ENCODE data around the gene CLDN24. TPM values are rescaled to one million over a fixed set of nuclear protein-coding genes. Genes with fewer than 3 reads are reported as not detected.
A peak's percentile ranks its signal among the peaks of the same experiment; 100 is the strongest.

Gene CLDN24
- total RNA-seq, 4 donors from 2014 or later = not detected

DNA sequence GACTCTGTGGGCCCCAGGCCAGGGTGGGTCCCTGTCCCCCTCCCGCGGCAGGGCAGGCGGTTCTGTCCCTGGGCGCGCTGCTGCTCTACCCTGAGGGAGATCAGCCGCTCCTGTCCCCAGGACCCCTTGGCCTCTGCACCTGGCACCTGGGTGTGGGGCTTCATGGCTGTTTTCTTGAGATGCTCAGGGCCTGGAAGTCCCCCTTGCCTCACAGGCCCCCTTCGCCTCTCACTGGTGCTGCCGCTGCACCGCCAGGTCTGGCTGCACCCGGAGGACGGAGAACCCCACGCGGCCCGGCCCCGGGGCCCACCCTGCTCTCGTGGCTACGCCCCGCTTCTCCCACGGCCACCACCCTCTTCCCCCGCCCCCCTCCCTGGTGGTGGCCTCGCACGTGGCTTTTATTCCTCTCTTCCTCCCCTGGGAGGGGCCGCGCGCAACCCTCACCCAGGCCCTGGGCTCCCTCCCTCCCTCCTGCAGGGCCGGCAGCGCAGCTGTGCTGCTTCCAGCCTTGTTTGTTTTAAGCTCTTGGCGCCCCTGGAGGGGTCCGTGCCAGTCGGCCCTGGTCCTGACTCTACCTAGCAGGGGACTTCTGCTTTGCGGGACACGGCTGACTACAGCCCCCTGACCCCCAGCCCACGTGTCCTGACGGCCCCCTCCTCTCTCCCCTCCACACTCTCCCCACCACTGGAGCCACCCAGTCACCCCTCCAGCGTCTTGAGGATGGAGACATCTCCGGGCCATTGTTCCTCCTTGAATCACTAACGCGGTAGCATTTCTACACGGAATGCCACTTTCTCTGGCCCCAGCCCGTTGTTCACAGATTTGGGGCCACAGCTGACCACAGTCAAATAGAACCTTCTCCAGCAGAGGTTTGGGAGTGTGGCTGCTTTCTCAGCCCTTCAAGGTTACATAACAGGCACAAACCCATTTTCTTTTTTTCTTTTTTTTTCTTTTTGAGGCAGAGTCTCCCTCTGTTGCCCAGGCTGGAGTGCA lies 20.6 kb upstream of the CLDN24 start:
- Histone ChIP-seq H3K27ac (no peak overlapping the region), H3K9me3 (no peaks in the 10 kb centered on the region), H3K4me1 (peaks cover 0 to 7% (median 0%) of the 10 kb centered on the region in 4 donors), H3K36me3 (no peaks in the 10 kb centered on the region), H3K4me3 (peak overlapping the region in 1 of 4 donors; percentile 20), H3K27me3 (peaks cover 20% of the 10 kb centered on the region)
- intact Hi-C loops (cut with DNase I; ENCODE audit: low total_unique reads) = no loop called here
- no peak for TF ChIP-seq EP300 (IDR thresholded peaks at IDR 0.05; ENCODE audit: low read depth)
- no peak for TF ChIP-seq POLR2AphosphoS5 (IDR thresholded peaks at IDR 0.05)
- no peak for TF ChIP-seq POLR2A (IDR thresholded peaks at IDR 0.05)
- TF ChIP-seq, protein P1, sequence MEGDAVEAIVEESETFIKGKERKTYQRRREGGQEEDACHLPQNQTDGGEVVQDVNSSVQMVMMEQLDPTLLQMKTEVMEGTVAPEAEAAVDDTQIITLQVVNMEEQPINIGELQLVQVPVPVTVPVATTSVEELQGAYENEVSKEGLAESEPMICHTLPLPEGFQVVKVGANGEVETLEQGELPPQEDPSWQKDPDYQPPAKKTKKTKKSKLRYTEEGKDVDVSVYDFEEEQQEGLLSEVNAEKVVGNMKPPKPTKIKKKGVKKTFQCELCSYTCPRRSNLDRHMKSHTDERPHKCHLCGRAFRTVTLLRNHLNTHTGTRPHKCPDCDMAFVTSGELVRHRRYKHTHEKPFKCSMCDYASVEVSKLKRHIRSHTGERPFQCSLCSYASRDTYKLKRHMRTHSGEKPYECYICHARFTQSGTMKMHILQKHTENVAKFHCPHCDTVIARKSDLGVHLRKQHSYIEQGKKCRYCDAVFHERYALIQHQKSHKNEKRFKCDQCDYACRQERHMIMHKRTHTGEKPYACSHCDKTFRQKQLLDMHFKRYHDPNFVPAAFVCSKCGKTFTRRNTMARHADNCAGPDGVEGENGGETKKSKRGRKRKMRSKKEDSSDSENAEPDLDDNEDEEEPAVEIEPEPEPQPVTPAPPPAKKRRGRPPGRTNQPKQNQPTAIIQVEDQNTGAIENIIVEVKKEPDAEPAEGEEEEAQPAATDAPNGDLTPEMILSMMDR (IDR thresholded peaks at IDR 0.05) = no peak
- no peak for DNase-seq
- in situ Hi-C loops (cut with MboI; ENCODE audit: low pct_ligation_motif_present in 1 of 4, low pct_unique_long_range_greater_than_20kb in 1 of 4, low sequenced_read_pairs in 3 of 4) = no loop called here
- WGBS, 2 donors (ENCODE audit: low coverage in 1 of 2) = 33 to 34% methylated on average over 6 to 30 of the region's 40 CpGs

DNA sequence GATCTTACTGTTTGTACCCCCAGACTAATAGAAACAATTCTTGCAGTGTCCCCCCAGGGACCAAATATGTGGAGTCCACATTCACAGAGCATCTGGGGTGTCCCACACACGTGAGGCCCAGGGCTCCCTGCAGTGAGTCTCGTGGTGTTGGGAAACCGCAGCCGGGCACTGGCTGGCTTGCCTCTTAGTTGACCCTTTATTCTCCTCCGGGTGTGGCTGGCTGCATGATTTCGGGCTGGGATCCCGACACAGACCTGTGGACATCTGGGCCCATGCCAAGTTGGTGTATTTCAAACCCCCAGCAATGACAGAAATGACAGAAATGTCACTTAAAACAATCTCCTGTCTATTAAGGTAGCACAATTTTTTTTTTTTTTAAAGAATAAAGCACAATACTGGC lies 15.6 kb upstream of the CLDN24 start:
- Histone ChIP-seq H3K4me1 (peaks cover 0 to 3% (median 0%) of the 10 kb centered on the region in 4 donors), H3K27ac (no peak overlapping the region), H3K4me3 (no peak overlapping the region), H3K9me3 (no peaks in the 10 kb centered on the region), H3K36me3 (no peaks in the 10 kb centered on the region), H3K27me3 (peaks cover 6% of the 10 kb centered on the region)
- no peak for TF ChIP-seq EP300 (IDR thresholded peaks at IDR 0.05; ENCODE audit: low read depth)
- TF ChIP-seq POLR2AphosphoS5 (IDR thresholded peaks at IDR 0.05) = no peak
- DNase-seq = no peak
- 68% methylated on average over 7 of the region's 7 CpGs; no CpG with 5 or more reads in 1 of the 2 donors for WGBS, 2 donors (ENCODE audit: low coverage in 1 of 2)
- in situ Hi-C loops (cut with MboI; ENCODE audit: low pct_ligation_motif_present in 1 of 4, low pct_unique_long_range_greater_than_20kb in 1 of 4, low sequenced_read_pairs in 3 of 4) (no loop called here), intact Hi-C loops (cut with DNase I; ENCODE audit: low total_unique reads) (no loop called here)

DNA sequence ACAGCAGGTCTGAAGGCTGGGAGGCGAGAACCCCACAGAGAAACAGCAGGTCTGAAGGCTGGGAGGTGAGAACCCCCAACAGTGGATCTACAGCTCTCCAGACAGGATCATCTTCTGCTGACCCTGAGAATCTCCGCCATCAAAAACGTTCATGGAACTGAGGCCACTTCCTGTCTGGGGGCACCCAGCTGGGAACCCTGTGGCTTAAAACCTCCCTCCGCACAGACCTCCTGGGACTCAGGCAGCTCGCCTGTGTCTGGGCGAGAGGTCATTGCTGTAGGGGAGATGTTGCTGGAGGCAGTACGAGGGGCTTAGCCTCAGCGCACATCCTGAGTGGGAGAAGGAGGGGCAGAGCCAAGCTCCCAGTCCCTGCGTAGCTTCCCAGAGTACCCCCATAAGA lies 15.1 kb upstream of the CLDN24 start:
- Histone ChIP-seq H3K4me1 (no peaks in the 10 kb centered on the region), H3K4me3 (no peak overlapping the region), H3K9me3 (no peaks in the 10 kb centered on the region), H3K27me3 (peaks cover 1% of the 10 kb centered on the region), H3K36me3 (no peaks in the 10 kb centered on the region), H3K27ac (no peak overlapping the region)
- 85% methylated on average over 8 of the region's 9 CpGs; no CpG with 5 or more reads in 1 of the 2 donors for WGBS, 2 donors (ENCODE audit: low coverage in 1 of 2)
- no peak for DNase-seq
- TF ChIP-seq EP300 (IDR thresholded peaks at IDR 0.05; ENCODE audit: low read depth) = no peak
- no peak for TF ChIP-seq POLR2A (IDR thresholded peaks at IDR 0.05)
- TF ChIP-seq, protein P1 (IDR thresholded peaks at IDR 0.05) = no peak
- TF ChIP-seq POLR2AphosphoS5 (IDR thresholded peaks at IDR 0.05) = no peak
- in situ Hi-C loops (cut with MboI; ENCODE audit: low pct_ligation_motif_present in 1 of 4, low pct_unique_long_range_greater_than_20kb in 1 of 4, low sequenced_read_pairs in 3 of 4) (no loop called here), intact Hi-C loops (cut with DNase I; ENCODE audit: low total_unique reads) (no loop called here)

DNA sequence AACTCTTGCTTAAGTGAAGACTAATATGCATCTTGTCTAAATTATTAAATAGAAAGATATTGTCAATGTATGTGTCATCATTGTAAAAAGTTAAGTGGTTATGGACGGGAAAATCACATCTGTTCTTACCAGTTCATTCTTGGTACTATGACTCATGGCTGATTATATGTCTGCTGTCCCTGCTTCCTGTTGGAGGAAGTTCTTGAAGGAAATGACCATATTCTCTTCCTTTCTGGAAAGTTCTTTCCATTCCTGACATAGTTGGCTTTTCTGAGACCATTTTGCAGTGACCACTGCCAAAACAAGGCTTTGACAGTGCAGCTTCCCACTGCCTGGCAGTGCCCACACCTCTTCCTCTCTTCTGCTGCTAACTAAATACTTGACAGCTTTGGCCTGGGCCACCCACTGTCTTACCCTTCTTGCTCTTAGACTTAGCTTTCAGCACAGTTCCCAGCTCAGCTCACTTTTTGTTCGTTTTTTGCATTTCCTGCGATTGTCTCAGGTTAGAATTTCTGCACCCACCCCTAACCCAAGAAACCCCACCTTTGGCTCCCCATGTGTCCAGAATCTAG lies 13.2 kb upstream of the CLDN24 start:
- intact Hi-C loops (cut with DNase I; ENCODE audit: low total_unique reads) = no loop called here
- no peaks in the 10 kb centered on the region for H3K36me3 ChIP-seq
- no peaks in the 10 kb centered on the region for H3K27me3 ChIP-seq
- no peak overlapping the region for H3K27ac ChIP-seq
- no peak overlapping the region for H3K4me3 ChIP-seq
- no peak for DNase-seq
- 61 to 63% methylated on average over 3 of the region's 3 CpGs for WGBS, 2 donors (ENCODE audit: low coverage in 1 of 2)
- H3K9me3 ChIP-seq = no peaks in the 10 kb centered on the region
- TF ChIP-seq EP300 (IDR thresholded peaks at IDR 0.05; ENCODE audit: low read depth) = no peak
- no peak for TF ChIP-seq POLR2AphosphoS5 (IDR thresholded peaks at IDR 0.05)
- TF ChIP-seq, protein P1 (IDR thresholded peaks at IDR 0.05) = no peak
- TF ChIP-seq POLR2A (IDR thresholded peaks at IDR 0.05) = no peak
- H3K4me1 ChIP-seq = no peaks in the 10 kb centered on the region
- in situ Hi-C loops (cut with MboI; ENCODE audit: low pct_ligation_motif_present in 1 of 4, low pct_unique_long_range_greater_than_20kb in 1 of 4, low sequenced_read_pairs in 3 of 4) = no loop called here

All from transverse colon (tissue), 4 donors.